SIG-M5 (cell line): Measurements from ENCODE around the gene PIK3CG.
A peak's percentile ranks its signal among the peaks of the same experiment; 100 is the strongest.

Source experiments
- DNase-seq: peaks from one replicate; lab custom pipeline; 2025; lab: John Stamatoyannopoulos, UW

PIK3CG gene

GRCh38 chr7:106858618-106859532 is 6.2 kb upstream of the PIK3CG start:
- DNase-seq: no peak

GRCh38 chr7:106862317-106863089 is 2.6 kb upstream of the PIK3CG start:
- DNase-seq: no peak

GRCh38 chr7:106863274-106863997 is 1.6 kb upstream of the PIK3CG start:
- DNase-seq: no peak

- DNase-seq: no peak
These were observed 592 bp upstream of the PIK3CG start for GRCh38 chr7:106864298-106865081.

GRCh38 chr7:106866298-106867281 is 1.5 kb downstream of the PIK3CG start:
- peak; percentile 25 for DNase-seq

GRCh38 chr7:106867641-106868351 is 2.7 kb downstream of the PIK3CG start:
- no peak for DNase-seq

- no peak for DNase-seq
These were observed 3.3 kb downstream of the PIK3CG start for GRCh38 chr7:106868364-106868763.

- no peak for DNase-seq
These were observed 4.9 kb downstream of the PIK3CG start for GRCh38 chr7:106869954-106870353.

- DNase-seq: no peak
These were observed 5.4 kb downstream of the PIK3CG start for GRCh38 chr7:106870528-106870927.

GRCh38 chr7:106870983-106871410 is 5.9 kb downstream of the PIK3CG start:
- peak; percentile 65 for DNase-seq

- no peak for DNase-seq
These were observed 6.9 kb downstream of the PIK3CG start for GRCh38 chr7:106871793-106872571.

- DNase-seq: no peak
These were observed 7.7 kb downstream of the PIK3CG start for GRCh38 chr7:106872763-106873162.

GRCh38 chr7:106874076-106874475 is 9.0 kb downstream of the PIK3CG start:
- no peak for DNase-seq

GRCh38 chr7:106875508-106875907 is 10.4 kb downstream of the PIK3CG start:
- no peak for DNase-seq

- no peak for DNase-seq
These were observed 13.8 kb downstream of the PIK3CG start for GRCh38 chr7:106878748-106879439.

- DNase-seq: no peak
These were observed 16.9 kb downstream of the PIK3CG start for GRCh38 chr7:106881984-106882383.

GRCh38 chr7:106883456-106884026 is 18.5 kb downstream of the PIK3CG start:
- DNase-seq: no peak

GRCh38 chr7:106885652-106886051 is 20.6 kb downstream of the PIK3CG start:
- DNase-seq: no peak
